Mucosa of descending colon (tissue), 3 donors: ENCODE results near the gene POU1F1. TPM values are rescaled to one million over a fixed set of nuclear protein-coding genes. Genes with fewer than 3 reads are reported as not detected.

Source experiments
- ATAC-seq: fragments of 200-7000 bp; cut with Tn5 transposase; one replicate; pipeline ENCODE4 v1.9.1; 2020; ENCODE audit warnings: mild to moderate bottlenecking, moderate library complexity
- DNase-seq, 3 donors: peaks; one replicate each; pipeline ENCODE4 v3.0.0-alpha.2; 2020
- H3K36me3 ChIP-seq: fragments of 200-600 bp; one replicate; pipeline ENCODE4 v1.8.0; 2021; ENCODE audit warnings: low read depth, mild to moderate bottlenecking
- H3K4me1 ChIP-seq: fragments of 200-600 bp; one replicate; pipeline ENCODE4 v1.8.0; 2021; ENCODE audit warnings: low read depth, mild to moderate bottlenecking
- H3K4me3 ChIP-seq: fragments of 200-600 bp; one replicate; pipeline ENCODE4 v1.8.0; 2021; ENCODE audit warnings: mild to moderate bottlenecking
- H3K9me3 ChIP-seq: fragments of 200-600 bp; one replicate; pipeline ENCODE4 v1.8.0; 2021; ENCODE audit warnings: mild to moderate bottlenecking
- CTCF ChIP-seq: fragments of 200-600 bp; IDR thresholded peaks from one replicate; pipeline ENCODE4 v1.8.0; 2022; ENCODE audit warnings: antibody characterized with exemption, mild to moderate bottlenecking
- intact Hi-C, 2 donors: fragments of 100-400 bp; cut with DNase I in 1 of 2; cut with micrococcal nuclease in 1 of 2; formaldehyde crosslinking; loops; one replicate each; pipeline versions ENCODE4 v1.11.0 to v1.11.1; 2022; cut with DNase I, micrococcal nuclease
- microRNA-seq: library from miRNA; unstranded; fragments of <30 nt; microRNA quantifications from one replicate; pipeline ENCODE4, GENCODE V29; 2019
- total RNA-seq, 3 donors: library from RNA; stranded (reverse); fragmentation: NEBNext Ultra II Directional in 2 of 3; extraction: Animal tissue kit (Norgen Biotek cat#: 25700) in 2 of 3; gene quantifications; one replicate each; pipeline versions ENCODE4 v1.2.1 to v1.2.4, GENCODE V29; 2021 to 2023
- donor health status: DM: no; HTN: no; CAD: no; lungs with moderate emphysema.
- donor health status: DM: no; HTN: no; CAD: no.
- donor health status: DM: no; HTN: yes; CAD: no.

The POU1F1 gene
- total RNA-seq, 3 donors from 2014 or later: not detected

DNA sequence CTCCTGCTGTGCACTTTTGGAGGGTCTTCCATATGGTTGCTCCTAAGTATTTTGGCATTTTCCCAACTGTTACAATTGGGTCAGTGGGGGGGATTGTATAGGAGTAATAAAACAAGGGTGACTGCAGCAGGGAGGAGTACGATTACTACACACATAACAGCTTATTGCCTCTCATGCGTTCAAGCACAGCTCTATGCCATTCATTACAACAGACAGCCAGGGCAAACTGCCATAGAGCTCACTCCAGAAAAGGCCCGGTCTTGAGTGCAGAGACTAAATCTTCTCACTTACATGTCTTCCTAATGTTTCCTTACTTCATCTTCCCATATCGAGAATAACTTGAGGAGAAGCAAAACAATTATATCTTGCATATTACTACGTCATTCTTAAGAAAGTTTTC is 50.7 kb downstream of the POU1F1 start:
- Histone ChIP-seq H3K4me1 (peaks cover 6% of the 10 kb centered on the region), H3K9me3 (no peaks in the 10 kb centered on the region), H3K4me3 (no peak overlapping the region), H3K36me3 (no peaks in the 10 kb centered on the region)
- ATAC-seq (no peak), DNase-seq (peak in 1 of 3 donors; percentile 43)
- intact Hi-C loops: no loop called here
- no peak for TF ChIP-seq CTCF

- H3K36me3 ChIP-seq: no peaks in the 10 kb centered on the region
- H3K9me3 ChIP-seq: no peaks in the 10 kb centered on the region
- H3K4me1 ChIP-seq: no peaks in the 10 kb centered on the region
- intact Hi-C loops: no loop called here
- DNase-seq (no peak), ATAC-seq (no peak)
- no peak for TF ChIP-seq CTCF
- H3K4me3 ChIP-seq: no peak overlapping the region
Measured at GRCh38 chr3:87219611-87220010, 56.8 kb downstream of the POU1F1 start.

GRCh38 chr3:87218560-87218959 is 57.8 kb downstream of the POU1F1 start:
- Histone ChIP-seq H3K9me3 (no peaks in the 10 kb centered on the region), H3K4me1 (no peaks in the 10 kb centered on the region), H3K4me3 (no peak overlapping the region), H3K36me3 (no peaks in the 10 kb centered on the region)
- no peak for TF ChIP-seq CTCF
- DNase-seq (no peak), ATAC-seq (no peak)
- intact Hi-C loops: no loop called here

Small RNAs within 50 kb of the gene (microRNA-seq; reads per million reads assigned to microRNA genes)
- gene MIR4795: not detected

Other genes with a start within 250 kb of the POU1F1 start
- 10 to 100 TPM; 63.8 to 90.1 (median 83.3) TPM for gene CHMP2B, start 49.3 kb downstream of the POU1F1 start, total RNA-seq